PFSK-1 (cell line): ENCODE results near the gene DST.

ENCODE experiments used
- FOXP2 ChIP-seq: optimal IDR thresholded peaks from 2 replicates; pipeline ENCODE3; 2011; ENCODE audit warnings: borderline replicate concordance, control low read depth, inconsistent platforms; ENCODE audit not compliant: insufficient read depth; ENCODE audit errors: extremely low read length, extremely low read depth
- POLR2AphosphoS5 ChIP-seq: IDR thresholded peaks from 2 replicates; pipeline ENCODE4 v1.6.1; 2012; ENCODE audit warnings: low read depth, mild to moderate bottlenecking, control low read depth, low read length, moderate library complexity
- REST ChIP-seq, 2 experiments: IDR thresholded peaks; 2 replicates each; pipeline versions ENCODE4 v1.6.1 to v1.8.0; 2011 to 2012; ENCODE audit warnings: low read depth in 2 of 2, low read length in 2 of 2, control low read depth in 1 of 2, inconsistent platforms in 1 of 2, mild to moderate bottlenecking in 1 of 2, moderate library complexity in 1 of 2; ENCODE audit not compliant: insufficient read depth in 1 of 2
- SIN3A ChIP-seq: IDR thresholded peaks from 2 replicates; pipeline ENCODE4 v1.6.1; 2012; ENCODE audit warnings: mild to moderate bottlenecking, low read length, moderate library complexity, borderline replicate concordance; ENCODE audit not compliant: insufficient read depth
- TAF1 ChIP-seq: IDR thresholded peaks from 2 replicates; pipeline ENCODE4 v1.6.1; 2012; ENCODE audit warnings: low read length, control low read depth, borderline replicate concordance; ENCODE audit not compliant: insufficient read depth

GRCh38 chr6:56655249-56655648 lies 12.6 kb upstream of the DST start:
- TF ChIP-seq POLR2AphosphoS5 (no peak), TAF1 (no peak), REST (IDR thresholded peaks at IDR 0.05; ENCODE audit: insufficient read depth in 1 of 2, low read depth in 2 of 2, low read length in 2 of 2) (no peak), SIN3A (no peak), FOXP2 (no peak)
